HL-60/S4 treated with phorbol 12-myristate 13-acetate at 8.2 ng/mL for 4 days and 3 days (cell line): ENCODE measurements around the gene FREM1.

ENCODE experiments used
- in situ Hi-C: fragments of 300-500 bp; cut with MboI; formaldehyde crosslinking; loops from 2 replicates; pipeline ENCODE4 v1.15.0; 2022; ENCODE audit warnings: low sequenced_read_pairs

The FREM1 gene

DNA sequence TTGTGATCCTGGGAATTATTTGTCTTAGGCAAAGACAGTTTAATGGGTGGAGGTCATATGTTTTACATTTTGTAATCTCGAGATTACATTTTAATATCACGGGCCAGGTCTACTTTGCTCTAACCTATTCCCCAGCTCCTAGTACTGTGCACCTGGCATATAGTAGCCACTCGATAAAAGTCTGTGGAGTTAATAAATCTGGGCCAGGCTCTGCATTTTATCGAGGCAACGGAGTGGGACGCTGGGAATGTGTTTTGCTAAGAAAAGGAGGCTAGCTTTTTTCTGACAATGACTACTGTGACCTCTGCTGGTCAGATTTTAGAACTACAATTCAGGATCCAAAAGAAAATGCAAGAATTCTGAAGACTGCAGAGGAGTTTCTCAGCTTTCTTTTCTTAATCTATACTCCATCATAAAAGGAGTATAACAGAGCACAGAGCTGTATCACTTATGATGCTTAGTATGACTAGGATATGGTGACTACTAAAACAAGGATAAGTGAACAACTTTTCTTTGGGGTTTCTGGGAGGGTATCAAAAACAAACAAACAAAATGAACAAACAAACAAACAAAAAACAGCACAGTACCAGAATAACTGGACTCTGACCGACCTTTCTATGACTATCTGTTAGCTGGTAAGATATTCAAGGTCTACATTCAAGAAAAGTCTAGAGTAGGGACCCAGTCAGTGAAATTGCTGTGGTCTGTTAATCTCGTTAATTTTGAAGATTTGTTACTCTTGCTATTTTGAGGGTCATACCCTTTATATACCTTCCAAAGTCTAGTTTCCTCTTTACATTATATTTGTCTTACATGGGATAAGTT lies 141.6 kb downstream of the FREM1 start:
- in situ Hi-C loops, result no loop called here

GRCh38 chr9:14766299-14766698 lies 143.9 kb downstream of the FREM1 start:
- in situ Hi-C loops, result no loop called here

DNA sequence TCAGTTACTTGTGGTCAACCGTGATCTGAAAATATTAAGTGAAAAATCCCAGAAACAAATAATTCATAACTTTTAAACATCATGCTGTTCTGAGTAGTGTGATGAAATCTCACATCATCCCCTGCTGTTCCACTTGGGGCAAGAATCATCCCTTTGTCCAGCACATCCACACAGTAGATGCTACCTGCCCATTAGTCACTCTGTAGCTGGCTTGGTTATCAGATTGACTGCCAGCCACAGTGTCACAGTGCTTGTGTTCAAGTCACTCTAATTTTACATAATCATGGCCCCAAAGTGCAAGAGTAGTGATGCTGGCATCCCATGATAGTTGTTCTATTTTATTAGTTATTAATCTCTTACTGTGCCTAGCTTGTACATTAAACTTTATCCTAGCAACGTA lies 148.6 kb downstream of the FREM1 start:
- in situ Hi-C loops, result no loop called here

- in situ Hi-C loops, result no loop called here
Observed at GRCh38 chr9:14760060-14760459, 150.2 kb downstream of the FREM1 start.

- in situ Hi-C loops, result no loop called here
Observed at GRCh38 chr9:14756291-14756690, 153.9 kb downstream of the FREM1 start.

DNA sequence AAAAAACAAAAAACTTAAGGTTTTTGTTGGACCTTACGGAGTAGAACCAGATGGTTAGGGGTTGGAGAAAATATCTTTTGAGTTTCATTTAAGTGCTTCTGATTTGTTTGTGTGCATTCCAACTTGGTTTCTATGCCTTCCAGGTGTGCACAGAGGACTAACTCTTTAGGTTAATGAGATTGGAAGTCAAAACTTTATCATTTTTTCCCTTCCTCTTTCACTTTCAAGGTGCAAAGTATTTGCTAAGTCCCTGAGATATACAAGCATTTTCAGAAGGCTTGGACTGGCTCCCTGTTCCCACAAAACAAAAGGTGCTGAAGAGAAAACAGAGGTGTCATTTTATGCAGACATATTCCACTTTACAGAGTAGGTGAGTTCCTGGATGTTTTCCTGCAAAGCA lies 157.4 kb downstream of the FREM1 start:
- in situ Hi-C loops, result no loop called here

DNA sequence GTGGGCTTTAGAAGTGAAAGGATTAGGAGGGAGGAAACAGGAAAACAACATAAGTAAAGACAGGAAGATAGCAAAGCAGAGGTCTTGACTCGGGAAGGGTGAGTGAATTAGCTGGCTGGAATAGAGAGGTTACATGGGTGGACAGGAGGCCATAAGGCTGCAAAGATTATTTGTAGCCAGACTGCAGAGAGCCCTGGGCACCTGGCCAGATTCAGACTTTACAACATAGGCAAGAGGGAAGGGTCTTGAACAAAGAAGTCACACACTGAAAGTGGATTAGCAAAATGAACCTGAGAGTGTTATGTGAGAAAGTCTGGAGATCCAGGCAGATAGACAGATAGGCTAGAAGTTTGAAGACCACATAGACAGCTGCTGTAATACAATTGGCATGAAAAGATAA lies 158.0 kb downstream of the FREM1 start:
- in situ Hi-C loops, result no loop called here

GRCh38 chr9:14750821-14751220 lies 159.4 kb downstream of the FREM1 start:
- in situ Hi-C loops, result no loop called here

DNA sequence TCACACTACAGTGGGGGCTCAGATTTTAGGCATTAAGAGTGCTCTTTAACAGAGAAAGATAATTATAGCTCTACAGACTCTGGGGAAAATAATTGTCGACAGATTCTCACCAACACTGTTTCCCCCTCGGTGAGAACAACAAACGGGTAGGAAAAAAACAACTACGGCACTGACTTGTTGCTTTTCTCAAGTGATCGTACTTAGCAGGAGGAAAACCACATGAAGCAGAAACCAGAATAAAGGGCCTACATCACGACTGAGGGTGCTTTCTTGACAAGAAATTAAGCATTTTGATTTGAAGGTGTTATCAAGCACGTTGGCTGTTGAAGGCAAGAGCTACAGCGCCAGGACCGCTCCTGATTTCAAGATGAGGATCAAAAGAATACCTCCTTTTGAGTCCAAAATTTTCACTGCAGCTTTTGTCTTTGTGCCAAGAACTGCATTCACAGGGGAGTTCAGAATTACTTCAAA lies 160.5 kb downstream of the FREM1 start:
- in situ Hi-C loops, result no loop called here

GRCh38 chr9:14748373-14748772 lies 161.9 kb downstream of the FREM1 start:
- in situ Hi-C loops, result no loop called here

- in situ Hi-C loops, result no loop called here
Observed at GRCh38 chr9:14747111-14747510, 163.1 kb downstream of the FREM1 start.

GRCh38 chr9:14746626-14747025 lies 163.6 kb downstream of the FREM1 start:
- in situ Hi-C loops, result no loop called here

DNA sequence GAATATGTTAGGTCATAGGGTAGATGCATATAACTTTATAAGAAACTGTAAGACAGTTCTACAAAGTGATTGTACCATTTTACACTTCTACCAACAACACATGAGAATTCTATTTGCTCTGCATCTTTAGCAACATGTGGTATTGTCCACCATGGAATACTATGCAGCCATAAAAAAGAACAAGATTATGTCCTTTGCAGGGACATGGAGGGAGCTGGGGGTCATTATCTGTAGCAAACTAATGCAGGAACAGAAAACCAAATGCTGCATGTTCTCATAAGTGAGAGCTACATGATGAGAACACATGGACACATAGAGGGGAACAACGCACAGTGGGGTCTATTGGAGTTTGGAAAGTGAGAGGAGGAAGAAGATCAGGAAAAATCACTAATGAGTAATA lies 165.5 kb downstream of the FREM1 start:
- in situ Hi-C loops, result no loop called here

- in situ Hi-C loops, result no loop called here
Observed at GRCh38 chr9:14741369-14741768, 168.9 kb downstream of the FREM1 start.

DNA sequence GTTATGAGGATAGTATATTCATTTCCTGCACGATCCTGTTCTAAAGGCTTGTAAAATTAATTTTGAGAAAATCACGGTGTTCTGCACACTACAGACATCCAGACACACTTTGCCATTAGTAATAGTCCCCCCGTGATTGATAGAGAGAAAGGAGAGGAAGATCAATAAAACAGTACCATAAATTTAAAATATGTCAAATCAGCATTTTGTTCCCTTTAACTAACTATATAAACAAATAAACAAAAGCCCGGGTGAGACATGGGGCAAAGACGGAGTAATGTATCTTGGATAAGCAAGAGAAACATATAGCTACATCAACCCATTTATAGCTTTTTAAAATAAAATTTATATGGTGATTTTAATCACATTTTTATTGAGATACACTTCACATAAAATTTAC lies 177.1 kb downstream of the FREM1 start:
- in situ Hi-C loops, result no loop called here

DNA sequence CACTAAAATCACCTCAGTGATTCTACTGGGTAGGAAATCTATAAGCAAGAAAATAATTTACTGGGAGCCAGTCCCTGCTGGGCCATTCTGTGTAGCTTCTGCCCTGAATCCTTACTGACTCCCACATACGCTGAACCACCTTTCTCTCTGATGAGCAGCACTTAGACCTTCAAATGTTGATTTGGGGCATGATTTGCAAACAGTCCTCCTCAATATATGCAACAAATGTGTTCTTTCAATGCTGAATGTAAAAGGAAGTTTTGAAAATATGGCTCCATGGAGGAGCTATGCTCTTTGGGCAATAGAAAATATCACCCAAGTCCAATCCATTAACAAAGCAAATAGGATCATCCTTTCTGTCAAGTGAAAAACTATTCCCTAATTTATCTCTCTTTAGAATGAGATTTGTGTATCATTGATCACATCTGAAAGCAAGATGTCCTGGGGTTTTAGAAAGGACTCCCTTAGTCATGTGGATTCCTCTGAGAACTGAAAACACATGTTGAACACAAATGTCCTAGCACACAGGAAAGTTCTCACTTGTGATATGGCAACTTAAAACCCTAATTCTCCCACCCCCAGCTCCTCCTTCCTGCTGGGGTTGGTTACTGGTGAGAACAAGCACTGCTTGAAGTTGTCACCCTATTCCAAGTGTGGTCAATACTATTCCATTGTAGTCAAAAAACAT lies 178.8 kb downstream of the FREM1 start:
- in situ Hi-C loops, result no loop called here

DNA sequence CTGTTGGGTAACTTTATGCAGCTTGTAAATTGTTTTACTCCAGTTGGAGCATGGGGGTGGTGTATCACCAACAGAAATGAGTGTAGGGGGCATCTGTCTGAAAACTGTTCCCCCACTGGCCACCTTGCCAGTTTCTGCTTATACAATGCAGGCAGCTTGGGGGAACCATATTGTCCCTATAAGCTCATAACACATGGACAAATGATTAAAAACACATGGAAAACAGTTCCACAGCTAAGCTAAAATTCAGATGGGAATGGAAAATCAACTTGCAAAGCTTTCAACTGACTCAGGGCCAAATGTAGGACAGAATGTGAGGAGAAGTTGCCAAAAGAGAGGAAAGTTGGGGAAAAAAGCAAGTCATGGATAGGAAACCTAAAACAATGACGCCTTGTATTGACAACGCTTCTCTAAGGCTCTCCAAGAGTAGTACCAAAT lies 179.7 kb downstream of the FREM1 start:
- in situ Hi-C loops, result no loop called here

GRCh38 chr9:14723301-14723700 lies 186.9 kb downstream of the FREM1 start:
- in situ Hi-C loops, result no loop called here

- in situ Hi-C loops, result no loop called here
Observed at GRCh38 chr9:14722391-14723035, 187.7 kb downstream of the FREM1 start, which contains the start of gene CER1. Gene CER1 (minus strand): TSS chr9:14722733. CDS start chr9:14722672, 61 bp downstream.

GRCh38 chr9:14719231-14719923 lies 190.9 kb downstream of the FREM1 start:
- in situ Hi-C loops, result no loop called here

DNA sequence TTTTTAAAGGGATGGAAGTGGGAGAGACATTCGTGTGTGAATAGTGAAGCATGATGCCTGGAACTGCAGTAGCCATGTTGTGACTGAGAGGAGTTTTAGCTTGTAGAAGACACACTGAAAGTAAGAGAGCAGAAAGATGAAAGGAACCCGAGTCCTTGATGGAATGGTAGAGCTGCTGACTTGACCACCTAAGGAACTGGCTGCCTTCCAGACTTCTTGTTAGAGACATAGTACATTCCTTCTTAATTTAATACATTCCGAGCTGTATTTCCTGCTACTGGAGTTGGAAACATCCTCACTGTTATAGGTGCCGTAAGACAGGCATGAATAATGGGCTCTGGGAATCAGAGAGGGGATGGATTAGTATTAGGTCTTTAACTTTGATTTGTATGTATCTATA lies 195.1 kb downstream of the FREM1 start:
- in situ Hi-C loops, result no loop called here
